Measurements from ENCODE around the gene SELENOW. TPM values are rescaled to one million over a fixed set of nuclear protein-coding genes. Genes with fewer than 3 reads are reported as not detected.
"Not testable (repeated sequence)": the region's sequence is repeated elsewhere in the genome, so short reads cannot be mapped to it uniquely, and the experiment has no call there.

SELENOW gene
- total and polyA plus RNA-seq, 4 donors = 319 to 1,551 (median 758) TPM

DNA sequence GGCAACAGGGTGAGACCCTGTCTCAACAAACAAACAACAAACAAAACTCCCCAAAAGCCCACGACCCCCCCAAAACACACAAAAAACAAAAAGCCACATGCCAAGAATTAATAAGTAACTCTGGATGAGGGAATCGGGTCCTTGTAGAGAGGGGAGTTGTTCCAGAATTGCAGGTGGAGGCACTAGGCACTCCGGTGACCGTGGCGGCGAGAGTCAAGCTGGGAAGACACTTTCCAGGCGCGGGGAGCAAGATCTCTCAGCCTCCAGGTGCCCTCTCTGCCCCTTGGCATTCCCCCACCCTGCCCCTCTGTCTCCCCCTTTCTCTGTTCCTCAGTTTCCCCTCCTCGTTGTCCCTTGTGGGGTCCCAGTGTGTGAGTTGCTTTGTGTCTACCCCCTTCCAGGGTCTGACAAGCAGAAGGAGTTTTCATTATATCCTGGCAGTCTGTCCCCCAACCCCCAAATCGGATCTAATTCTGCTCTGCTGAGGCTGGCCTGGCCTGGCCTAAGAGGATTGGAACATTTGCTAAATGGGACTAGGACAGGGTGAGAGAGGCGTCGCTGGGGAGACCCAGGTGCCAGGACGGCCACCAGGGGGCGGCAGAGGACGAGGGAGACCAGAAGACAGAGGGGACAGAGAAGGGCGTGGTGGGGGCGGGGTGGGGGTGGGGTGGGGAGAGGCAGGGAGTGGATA, 34.9 kb downstream of the SELENOW start:
- intact Hi-C loops (cut with DNase I) = no loop called here
- ATAC-seq (ENCODE audit: low FRiP score) (peak; percentile 74), DNase-seq (peak; percentile 79 to 93)
- Histone ChIP-seq H3K27me3 (ENCODE audit: control insufficient read depth in 1 of 2, insufficient read depth in 2 of 2, low read length in 1 of 2) (no peaks in the 10 kb centered on the region), H3K4me3 (ENCODE audit: low read length in 2 of 2) (no peak overlapping the region), H3K27ac (ENCODE audit: low read depth in 1 of 2, low read length in 2 of 2) (no peak overlapping the region), H3K9me3 (ENCODE audit: control insufficient read depth, low read length) (no peaks in the 10 kb centered on the region), H3K4me1 (ENCODE audit: control insufficient read depth in 1 of 2, insufficient read depth in 2 of 2, low read length in 2 of 2) (no peaks in the 10 kb centered on the region), H3K36me3 (ENCODE audit: control insufficient read depth in 1 of 2, insufficient read depth in 2 of 2, low read length in 1 of 2) (no peaks in the 10 kb centered on the region)
- WGBS, 2 donors = 39 to 41% methylated on average over 16 to 17 of the region's 17 CpGs

DNA sequence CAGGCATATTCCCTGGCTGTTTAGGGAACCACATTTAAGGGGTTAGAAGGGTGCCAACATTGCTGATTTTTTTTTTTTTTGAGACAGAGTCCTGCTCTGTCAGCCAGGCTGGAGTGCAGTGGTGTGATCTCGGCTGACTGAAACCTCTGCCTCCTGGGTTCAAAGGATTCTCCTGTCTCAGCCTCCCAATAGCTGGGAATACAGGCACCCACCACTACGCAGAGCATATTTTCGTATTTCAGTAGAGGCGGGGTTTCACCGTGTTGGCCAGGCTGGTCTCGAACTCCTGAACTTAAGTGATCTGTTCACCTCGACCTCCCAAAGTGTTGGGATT, 35.5 kb downstream of the SELENOW start:
- no peaks in the 10 kb centered on the region for H3K4me1 ChIP-seq (ENCODE audit: control insufficient read depth in 1 of 2, insufficient read depth in 2 of 2, low read length in 2 of 2)
- intact Hi-C loops (cut with DNase I) = no loop called here
- no peak for DNase-seq
- H3K9me3 ChIP-seq (ENCODE audit: control insufficient read depth, low read length) = no peaks in the 10 kb centered on the region
- H3K4me3 ChIP-seq (ENCODE audit: low read length in 2 of 2) = no peak overlapping the region
- no peak for ATAC-seq (ENCODE audit: low FRiP score)
- H3K27me3 ChIP-seq (ENCODE audit: control insufficient read depth in 1 of 2, insufficient read depth in 2 of 2, low read length in 1 of 2) = no peaks in the 10 kb centered on the region
- no peaks in the 10 kb centered on the region for H3K36me3 ChIP-seq (ENCODE audit: control insufficient read depth in 1 of 2, insufficient read depth in 2 of 2, low read length in 1 of 2)
- H3K27ac ChIP-seq (ENCODE audit: low read depth in 1 of 2, low read length in 2 of 2) = no peak overlapping the region
- WGBS, 2 donors = 55 to 56% methylated on average over 7 of the region's 7 CpGs

DNA sequence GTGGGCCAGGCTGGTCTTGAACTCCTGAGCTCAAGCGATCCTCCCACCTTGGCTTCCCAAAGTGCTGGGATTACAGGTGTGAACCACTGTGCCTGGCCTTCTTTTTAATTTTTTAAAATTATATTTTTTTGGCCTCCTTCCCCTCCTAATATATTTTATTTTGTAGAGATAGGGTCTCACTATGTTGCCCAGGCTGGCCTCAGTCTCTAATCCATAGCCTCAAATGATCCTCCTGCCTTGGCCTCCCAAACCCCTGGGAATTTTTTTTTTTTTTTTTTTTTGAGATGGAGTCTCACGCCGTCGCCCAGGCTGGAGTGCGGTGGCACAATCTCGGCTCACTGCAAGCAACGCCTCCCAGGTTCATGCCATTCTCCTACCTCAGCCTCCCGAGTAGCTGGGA, 37.8 kb downstream of the SELENOW start:
- H3K36me3 ChIP-seq (ENCODE audit: control insufficient read depth in 1 of 2, insufficient read depth in 2 of 2, low read length in 1 of 2); H3K9me3 ChIP-seq (ENCODE audit: control insufficient read depth, low read length); H3K4me3 ChIP-seq (ENCODE audit: low read length in 2 of 2); H3K27ac ChIP-seq (ENCODE audit: low read depth in 1 of 2, low read length in 2 of 2); intact Hi-C loops (cut with DNase I); DNase-seq; ATAC-seq (ENCODE audit: low FRiP score); H3K4me1 ChIP-seq (ENCODE audit: control insufficient read depth in 1 of 2, insufficient read depth in 2 of 2, low read length in 2 of 2); H3K27me3 ChIP-seq (ENCODE audit: control insufficient read depth in 1 of 2, insufficient read depth in 2 of 2, low read length in 1 of 2): not testable (repeated sequence)
- 91 to 95% methylated on average over 8 of the region's 8 CpGs for WGBS, 2 donors

DNA sequence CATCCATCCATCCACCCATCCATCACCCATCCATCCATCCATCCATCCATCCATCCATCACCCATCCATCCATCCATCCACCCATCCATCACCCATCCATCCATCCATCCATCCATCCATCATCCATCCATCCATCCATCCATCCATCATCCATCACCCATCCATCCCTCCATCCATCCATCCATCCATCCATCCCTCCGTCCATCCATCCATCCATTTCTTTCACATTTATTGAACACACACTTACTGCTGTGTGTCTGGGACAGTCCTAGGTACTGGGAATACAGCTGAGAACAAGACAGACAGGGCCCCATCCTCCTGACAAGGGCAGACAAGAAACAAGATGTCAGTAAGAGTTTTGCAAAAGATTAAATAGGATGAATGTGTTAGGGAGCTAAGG, 39.7 kb downstream of the SELENOW start:
- DNase-seq; H3K36me3 ChIP-seq (ENCODE audit: control insufficient read depth in 1 of 2, insufficient read depth in 2 of 2, low read length in 1 of 2); H3K27ac ChIP-seq (ENCODE audit: low read depth in 1 of 2, low read length in 2 of 2); intact Hi-C loops (cut with DNase I); H3K27me3 ChIP-seq (ENCODE audit: control insufficient read depth in 1 of 2, insufficient read depth in 2 of 2, low read length in 1 of 2); ATAC-seq (ENCODE audit: low FRiP score); H3K9me3 ChIP-seq (ENCODE audit: control insufficient read depth, low read length); H3K4me1 ChIP-seq (ENCODE audit: control insufficient read depth in 1 of 2, insufficient read depth in 2 of 2, low read length in 2 of 2); H3K4me3 ChIP-seq (ENCODE audit: low read length in 2 of 2): not testable (repeated sequence)
- 90 to 95% methylated on average over 1 of the region's 1 CpG for WGBS, 2 donors

DNA sequence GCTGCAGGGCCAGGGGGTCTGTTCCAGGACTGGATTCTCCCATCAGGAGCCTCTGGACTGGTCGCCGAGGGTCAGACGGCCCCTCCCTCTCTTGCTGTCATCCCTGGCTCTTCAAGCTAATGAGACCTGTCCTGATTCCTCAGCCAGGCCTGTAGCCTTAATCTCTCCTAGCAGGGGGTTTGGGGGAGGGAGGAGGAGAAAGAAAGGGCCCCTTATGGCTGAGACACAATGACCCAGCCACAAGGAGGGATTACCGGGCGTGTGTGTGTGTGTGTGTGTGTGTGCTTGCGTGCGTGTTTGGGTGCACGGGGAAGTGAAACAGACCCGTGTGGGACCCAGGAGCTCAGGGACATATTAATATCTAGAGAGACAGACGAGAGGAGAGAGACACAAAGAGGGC, 41.4 kb downstream of the SELENOW start:
- Histone ChIP-seq H3K36me3 (ENCODE audit: control insufficient read depth in 1 of 2, insufficient read depth in 2 of 2, low read length in 1 of 2) (no peaks in the 10 kb centered on the region), H3K4me3 (ENCODE audit: low read length in 2 of 2) (no peak overlapping the region), H3K27me3 (ENCODE audit: control insufficient read depth in 1 of 2, insufficient read depth in 2 of 2, low read length in 1 of 2) (no peaks in the 10 kb centered on the region), H3K9me3 (ENCODE audit: control insufficient read depth, low read length) (no peaks in the 10 kb centered on the region), H3K27ac (ENCODE audit: low read depth in 1 of 2, low read length in 2 of 2) (no peak overlapping the region), H3K4me1 (ENCODE audit: control insufficient read depth in 1 of 2, insufficient read depth in 2 of 2, low read length in 2 of 2) (no peaks in the 10 kb centered on the region)
- ATAC-seq (ENCODE audit: low FRiP score) (no peak), DNase-seq (peak; percentile 13 to 30)
- 6 to 15% methylated on average over 10 of the region's 10 CpGs for WGBS, 2 donors
- intact Hi-C loops (cut with DNase I) = no loop called here

DNA sequence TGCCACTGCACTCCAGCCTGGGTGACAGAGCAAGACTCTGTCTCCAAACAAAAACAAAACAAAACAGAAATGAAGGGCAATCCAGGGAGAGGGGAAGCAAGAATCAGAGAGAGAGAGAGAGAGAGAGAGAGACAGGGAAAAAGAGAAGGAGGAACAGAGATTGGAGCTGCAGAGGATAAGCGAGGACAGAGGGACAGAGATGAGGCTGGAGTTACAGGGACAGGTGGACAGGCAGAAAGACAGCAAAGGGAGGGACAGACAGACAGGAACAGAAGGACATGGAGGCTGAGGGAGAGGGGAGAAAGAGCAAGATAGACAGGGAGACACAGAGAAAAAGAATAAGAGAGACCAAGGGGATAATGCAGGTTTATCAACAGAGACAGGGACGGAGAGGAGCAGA, 41.9 kb downstream of the SELENOW start:
- H3K4me1 ChIP-seq (ENCODE audit: control insufficient read depth in 1 of 2, insufficient read depth in 2 of 2, low read length in 2 of 2) = no peaks in the 10 kb centered on the region
- H3K27ac ChIP-seq (ENCODE audit: low read depth in 1 of 2, low read length in 2 of 2) = no peak overlapping the region
- H3K4me3 ChIP-seq (ENCODE audit: low read length in 2 of 2) = no peak overlapping the region
- ATAC-seq (ENCODE audit: low FRiP score) (no peak), DNase-seq (no peak)
- intact Hi-C loops (cut with DNase I) = no loop called here
- no peaks in the 10 kb centered on the region for H3K9me3 ChIP-seq (ENCODE audit: control insufficient read depth, low read length)
- 67 to 71% methylated on average over 2 of the region's 2 CpGs for WGBS, 2 donors
- H3K27me3 ChIP-seq (ENCODE audit: control insufficient read depth in 1 of 2, insufficient read depth in 2 of 2, low read length in 1 of 2) = no peaks in the 10 kb centered on the region
- H3K36me3 ChIP-seq (ENCODE audit: control insufficient read depth in 1 of 2, insufficient read depth in 2 of 2, low read length in 1 of 2) = no peaks in the 10 kb centered on the region

DNA sequence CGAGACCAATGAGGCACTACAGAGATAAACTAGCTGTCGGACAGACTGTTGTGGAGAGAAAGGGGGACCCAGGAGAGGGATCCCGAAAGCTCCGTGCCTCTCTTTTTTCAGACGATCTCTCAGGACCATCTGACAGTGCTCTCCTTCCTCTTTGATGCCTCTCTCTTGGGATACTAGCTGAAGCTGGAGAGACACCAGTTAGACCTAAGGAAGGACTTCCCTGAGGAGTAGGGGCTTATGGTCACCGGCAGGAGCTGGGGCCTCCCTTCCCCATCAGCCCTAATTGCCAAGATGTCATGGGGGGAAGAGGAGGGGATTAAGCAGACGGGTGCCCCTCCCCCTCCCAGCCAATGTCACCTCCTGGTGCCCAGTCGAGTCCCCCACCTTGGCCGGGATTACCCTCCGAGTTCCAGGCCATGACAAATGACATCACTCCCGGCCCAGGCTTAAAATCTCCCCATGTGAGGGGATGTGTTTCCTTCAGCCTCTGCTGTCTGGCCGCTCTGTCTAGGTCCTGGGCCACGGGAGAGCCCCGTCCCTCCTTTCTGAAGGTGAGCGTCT, 43.0 kb downstream of the SELENOW start, which contains the start of gene CRX:
TSS of gene CRX (plus strand) at position 478 of the 561 bp plus-strand sequence. CDS start 12,507 bp downstream, outside the sequence.
- no peak within 1 kb of the TSS for H3K27ac ChIP-seq (ENCODE audit: low read depth in 1 of 2, low read length in 2 of 2)
- no peaks in the 10 kb centered on the region for H3K9me3 ChIP-seq (ENCODE audit: control insufficient read depth, low read length)
- H3K4me1 ChIP-seq (ENCODE audit: control insufficient read depth in 1 of 2, insufficient read depth in 2 of 2, low read length in 2 of 2) = no peaks in the 10 kb centered on the region
- WGBS, 2 donors = 39 to 41% methylated on average over 15 of the region's 15 CpGs
- H3K4me3 ChIP-seq (ENCODE audit: low read length in 2 of 2) = no peak within 1 kb of the TSS
- DNase-seq (peak; percentile 29 to 39), ATAC-seq (ENCODE audit: low FRiP score) (no peak)
- intact Hi-C loops (cut with DNase I) = no loop called here
- H3K36me3 ChIP-seq (ENCODE audit: control insufficient read depth in 1 of 2, insufficient read depth in 2 of 2, low read length in 1 of 2) = no peaks in the 10 kb centered on the region
- no peaks in the 10 kb centered on the region for H3K27me3 ChIP-seq (ENCODE audit: control insufficient read depth in 1 of 2, insufficient read depth in 2 of 2, low read length in 1 of 2)

DNA sequence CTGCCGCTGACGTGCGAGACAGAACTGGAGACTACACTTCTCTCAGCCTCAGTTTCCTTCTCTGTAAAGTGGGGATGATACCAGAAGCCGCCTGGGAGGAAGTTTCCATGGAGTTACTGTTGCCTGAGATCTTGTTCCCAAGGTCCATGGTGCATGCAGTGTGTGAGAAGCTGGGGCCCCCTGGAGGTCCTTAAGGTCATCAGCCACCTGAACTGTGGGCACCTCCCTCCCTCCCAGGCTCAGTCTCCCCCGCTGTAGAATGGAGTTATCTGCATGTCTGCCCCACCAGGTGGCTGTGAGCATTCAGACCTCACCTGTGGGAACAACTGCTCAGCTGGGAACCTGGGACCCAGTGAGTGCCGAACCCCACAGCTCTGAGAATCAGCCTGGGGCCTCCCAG, 45.9 kb downstream of the SELENOW start:
- intact Hi-C loops (cut with DNase I) = no loop called here
- WGBS, 2 donors = 76 to 78% methylated on average over 6 of the region's 6 CpGs

DNA sequence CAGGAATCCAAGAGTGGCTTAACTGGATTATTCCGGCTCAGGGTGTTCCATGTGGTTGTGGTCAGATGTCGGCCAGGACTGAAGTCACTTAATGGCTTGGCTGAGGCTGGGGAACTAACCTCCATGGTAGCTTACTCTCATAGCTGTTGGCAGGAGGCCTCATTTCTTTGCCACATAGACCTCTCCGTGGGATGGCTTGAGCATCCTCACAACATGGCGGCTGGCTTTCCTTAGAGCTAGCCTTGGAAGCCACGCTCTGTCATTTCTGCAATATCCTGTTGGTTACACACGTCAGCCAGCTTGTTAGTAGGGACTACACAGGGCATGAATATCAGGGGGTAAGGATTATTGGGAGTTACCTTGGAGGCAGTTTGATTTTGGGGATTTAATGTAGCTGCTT, 48.3 kb downstream of the SELENOW start:
- no peaks in the 10 kb centered on the region for H3K27me3 ChIP-seq (ENCODE audit: control insufficient read depth in 1 of 2, insufficient read depth in 2 of 2, low read length in 1 of 2)
- no peak overlapping the region for H3K27ac ChIP-seq (ENCODE audit: low read depth in 1 of 2, low read length in 2 of 2)
- no peak overlapping the region for H3K4me3 ChIP-seq (ENCODE audit: low read length in 2 of 2)
- DNase-seq (peak; percentile 12 to 20), ATAC-seq (ENCODE audit: low FRiP score) (no peak)
- 85 to 90% methylated on average over 6 of the region's 6 CpGs for WGBS, 2 donors
- peaks cover 3% of the 10 kb centered on the region for H3K9me3 ChIP-seq (ENCODE audit: control insufficient read depth, low read length)
- no peaks in the 10 kb centered on the region for H3K36me3 ChIP-seq (ENCODE audit: control insufficient read depth in 1 of 2, insufficient read depth in 2 of 2, low read length in 1 of 2)
- H3K4me1 ChIP-seq (ENCODE audit: control insufficient read depth in 1 of 2, insufficient read depth in 2 of 2, low read length in 2 of 2) = no peaks in the 10 kb centered on the region
- intact Hi-C loops (cut with DNase I) = no loop called here

More for the DNA sequence above, 45.9 kb downstream of the SELENOW start:
- no peak overlapping the region for H3K27ac ChIP-seq (ENCODE audit: low read depth in 1 of 2, low read length in 2 of 2)
- no peaks in the 10 kb centered on the region for H3K4me1 ChIP-seq (ENCODE audit: control insufficient read depth in 1 of 2, insufficient read depth in 2 of 2, low read length in 2 of 2)
- no peak overlapping the region for H3K4me3 ChIP-seq (ENCODE audit: low read length in 2 of 2)
- no peaks in the 10 kb centered on the region for H3K27me3 ChIP-seq (ENCODE audit: control insufficient read depth in 1 of 2, insufficient read depth in 2 of 2, low read length in 1 of 2)
- H3K36me3 ChIP-seq (ENCODE audit: control insufficient read depth in 1 of 2, insufficient read depth in 2 of 2, low read length in 1 of 2) = no peaks in the 10 kb centered on the region
- DNase-seq (peak in 1 of 2 donors; percentile 33), ATAC-seq (ENCODE audit: low FRiP score) (no peak)
- H3K9me3 ChIP-seq (ENCODE audit: control insufficient read depth, low read length) = peaks cover 3% of the 10 kb centered on the region

Data from aorta (tissue), 5 donors.